HL-60 (cell line): ENCODE measurements around the gene APOC1.

Source experiments
- DNase-seq, 2 experiments: peaks; one replicate each; pipeline ENCODE4 v3.0.0-alpha.2; 2010 to 2020; ENCODE audit warnings: low read depth in 1 of 2, low spot score in 1 of 2
- H3K27ac ChIP-seq: fragments of 250-450 bp; sonication (Bioruptor Pico); replicated peaks from 2 replicates; pipeline ENCODE4 v1.5.1; 2020; ENCODE audit warnings: mild to moderate bottlenecking, moderate library complexity
- H3K27me3 ChIP-seq: fragments of 250-450 bp; sonication (Bioruptor Pico); 2 replicates; pipeline ENCODE4 v1.5.1; 2021; ENCODE audit warnings: mild to moderate bottlenecking, moderate library complexity; ENCODE audit not compliant: insufficient read depth, poor library complexity, severe bottlenecking
- H3K4me3 ChIP-seq: replicated peaks from 2 replicates; pipeline ENCODE4 v1.5.1; 2011; ENCODE audit warnings: mild to moderate bottlenecking, control low read depth, low read length; ENCODE audit not compliant: insufficient read depth
- GABPA ChIP-seq: IDR thresholded peaks from 2 replicates; pipeline ENCODE4 v1.6.1; 2012; ENCODE audit warnings: low read depth
- POLR2AphosphoS5 ChIP-seq: IDR thresholded peaks from 2 replicates; pipeline ENCODE4 v1.6.1; 2012; ENCODE audit warnings: low read depth
- SPI1 ChIP-seq: IDR thresholded peaks from 2 replicates; pipeline ENCODE4 v1.6.1; 2012; ENCODE audit warnings: low read depth, mild to moderate bottlenecking, borderline replicate concordance
- TF ChIP-seq, protein P1 (sequence below): IDR thresholded peaks from one replicate; pipeline ENCODE4 v1.5.1; 2011; ENCODE audit warnings: low read length, control low read depth, inconsistent platforms; ENCODE audit not compliant: insufficient read depth
- TF ChIP-seq, protein P2 (sequence below): IDR thresholded peaks from 2 replicates; pipeline ENCODE4 v1.6.1; 2012; ENCODE audit warnings: low read depth; ENCODE audit not compliant: insufficient replicate concordance

APOC1 gene

DNA sequence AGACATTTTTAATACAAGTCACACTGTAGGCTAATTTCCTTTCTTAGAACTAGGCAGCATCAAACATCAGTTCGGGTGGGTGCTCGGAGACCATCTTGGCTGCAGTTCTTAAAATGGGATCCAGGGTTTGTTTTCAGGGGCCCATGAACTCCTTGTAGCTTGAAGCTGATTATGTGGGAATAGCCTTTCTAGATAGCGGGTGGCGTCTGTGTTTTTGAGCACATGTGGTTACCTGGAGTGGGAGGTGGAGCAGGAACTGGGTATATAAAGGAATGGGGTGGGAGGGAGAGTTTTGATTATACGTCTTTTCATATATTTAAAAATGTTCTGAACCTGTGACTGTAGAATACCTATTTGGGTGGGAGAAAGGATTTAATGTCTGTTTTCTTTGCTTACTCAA, 53.7 kb downstream of the APOC1 start:
- H3K27me3 ChIP-seq, result no peaks in the 10 kb centered on the region
- DNase-seq, result no peak
- TF ChIP-seq, protein P1, sequence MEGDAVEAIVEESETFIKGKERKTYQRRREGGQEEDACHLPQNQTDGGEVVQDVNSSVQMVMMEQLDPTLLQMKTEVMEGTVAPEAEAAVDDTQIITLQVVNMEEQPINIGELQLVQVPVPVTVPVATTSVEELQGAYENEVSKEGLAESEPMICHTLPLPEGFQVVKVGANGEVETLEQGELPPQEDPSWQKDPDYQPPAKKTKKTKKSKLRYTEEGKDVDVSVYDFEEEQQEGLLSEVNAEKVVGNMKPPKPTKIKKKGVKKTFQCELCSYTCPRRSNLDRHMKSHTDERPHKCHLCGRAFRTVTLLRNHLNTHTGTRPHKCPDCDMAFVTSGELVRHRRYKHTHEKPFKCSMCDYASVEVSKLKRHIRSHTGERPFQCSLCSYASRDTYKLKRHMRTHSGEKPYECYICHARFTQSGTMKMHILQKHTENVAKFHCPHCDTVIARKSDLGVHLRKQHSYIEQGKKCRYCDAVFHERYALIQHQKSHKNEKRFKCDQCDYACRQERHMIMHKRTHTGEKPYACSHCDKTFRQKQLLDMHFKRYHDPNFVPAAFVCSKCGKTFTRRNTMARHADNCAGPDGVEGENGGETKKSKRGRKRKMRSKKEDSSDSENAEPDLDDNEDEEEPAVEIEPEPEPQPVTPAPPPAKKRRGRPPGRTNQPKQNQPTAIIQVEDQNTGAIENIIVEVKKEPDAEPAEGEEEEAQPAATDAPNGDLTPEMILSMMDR, result no peak
- TF ChIP-seq GABPA, result no peak
- no peak for TF ChIP-seq SPI1
- TF ChIP-seq, protein P2, sequence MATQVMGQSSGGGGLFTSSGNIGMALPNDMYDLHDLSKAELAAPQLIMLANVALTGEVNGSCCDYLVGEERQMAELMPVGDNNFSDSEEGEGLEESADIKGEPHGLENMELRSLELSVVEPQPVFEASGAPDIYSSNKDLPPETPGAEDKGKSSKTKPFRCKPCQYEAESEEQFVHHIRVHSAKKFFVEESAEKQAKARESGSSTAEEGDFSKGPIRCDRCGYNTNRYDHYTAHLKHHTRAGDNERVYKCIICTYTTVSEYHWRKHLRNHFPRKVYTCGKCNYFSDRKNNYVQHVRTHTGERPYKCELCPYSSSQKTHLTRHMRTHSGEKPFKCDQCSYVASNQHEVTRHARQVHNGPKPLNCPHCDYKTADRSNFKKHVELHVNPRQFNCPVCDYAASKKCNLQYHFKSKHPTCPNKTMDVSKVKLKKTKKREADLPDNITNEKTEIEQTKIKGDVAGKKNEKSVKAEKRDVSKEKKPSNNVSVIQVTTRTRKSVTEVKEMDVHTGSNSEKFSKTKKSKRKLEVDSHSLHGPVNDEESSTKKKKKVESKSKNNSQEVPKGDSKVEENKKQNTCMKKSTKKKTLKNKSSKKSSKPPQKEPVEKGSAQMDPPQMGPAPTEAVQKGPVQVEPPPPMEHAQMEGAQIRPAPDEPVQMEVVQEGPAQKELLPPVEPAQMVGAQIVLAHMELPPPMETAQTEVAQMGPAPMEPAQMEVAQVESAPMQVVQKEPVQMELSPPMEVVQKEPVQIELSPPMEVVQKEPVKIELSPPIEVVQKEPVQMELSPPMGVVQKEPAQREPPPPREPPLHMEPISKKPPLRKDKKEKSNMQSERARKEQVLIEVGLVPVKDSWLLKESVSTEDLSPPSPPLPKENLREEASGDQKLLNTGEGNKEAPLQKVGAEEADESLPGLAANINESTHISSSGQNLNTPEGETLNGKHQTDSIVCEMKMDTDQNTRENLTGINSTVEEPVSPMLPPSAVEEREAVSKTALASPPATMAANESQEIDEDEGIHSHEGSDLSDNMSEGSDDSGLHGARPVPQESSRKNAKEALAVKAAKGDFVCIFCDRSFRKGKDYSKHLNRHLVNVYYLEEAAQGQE, result no peak
- no peak for TF ChIP-seq POLR2AphosphoS5
- H3K4me3 ChIP-seq, result no peak overlapping the region
- no peak overlapping the region for H3K27ac ChIP-seq

DNA sequence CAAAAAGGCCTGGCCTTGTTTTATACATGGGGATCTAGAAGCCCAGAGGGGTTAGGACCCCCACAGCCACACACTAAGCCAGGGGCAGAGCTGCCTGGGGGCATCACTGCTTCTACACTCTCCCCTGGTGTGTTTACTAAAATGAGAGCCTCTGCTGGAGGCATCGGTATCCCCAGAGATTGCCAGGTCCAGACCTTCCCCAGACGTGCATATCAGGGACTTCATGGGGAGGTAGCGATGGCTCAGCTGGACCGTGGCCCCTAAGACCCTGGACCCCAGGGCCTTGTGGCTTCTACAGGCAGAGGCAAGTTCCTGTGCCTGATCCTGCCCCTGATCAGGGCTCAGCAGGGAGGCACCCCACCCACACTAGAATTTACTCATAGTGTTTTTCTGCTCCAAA, 54.3 kb downstream of the APOC1 start:
- TF ChIP-seq, protein P1, result no peak
- no peak for TF ChIP-seq SPI1
- no peak for DNase-seq
- no peak overlapping the region for H3K4me3 ChIP-seq

More for the DNA sequence above, 54.3 kb downstream of the APOC1 start:
- H3K27ac ChIP-seq, result no peak overlapping the region
- no peaks in the 10 kb centered on the region for H3K27me3 ChIP-seq
